BJ (cell line): Measurements from ENCODE around the gene TNNT3. TPM values are rescaled to one million over a fixed set of nuclear protein-coding genes. Genes with fewer than 3 reads are reported as not detected.

Source experiments
- CTCF ChIA-PET: fragments of 350-600 bp; formaldehyde crosslinking; extraction: SDS; loops from one replicate; lab custom pipeline; 2021; ENCODE audit warnings: antibody characterized with exemption, inconsistent platforms; lab: Yijun Ruan, JAX
- POLR2A ChIA-PET: fragments of 300-600 bp; sonication (Branson Sonifier 250); formaldehyde crosslinking; extraction: SDS; loops from one replicate; lab custom pipeline; 2021; ENCODE audit warnings: antibody characterized with exemption; lab: Charles Lee
- DNase-seq: peaks from one replicate; pipeline ENCODE4 v3.0.0-alpha.2; 2011; ENCODE audit warnings: low read depth
- H3K27me3 ChIP-seq: 2 replicates; pipeline ENCODE4 v1.6.0; 2011; ENCODE audit warnings: low read length; ENCODE audit not compliant: control insufficient read depth, insufficient read depth
- H3K36me3 ChIP-seq: 2 replicates; pipeline ENCODE4 v1.5.1; 2011; ENCODE audit warnings: low read length; ENCODE audit not compliant: control insufficient read depth, insufficient read depth
- H3K4me3 ChIP-seq: 2 replicates; pipeline ENCODE4 v1.5.1; 2011; ENCODE audit warnings: low read depth, mild to moderate bottlenecking, control low read depth, low read length
- polyA plus RNA-seq: library from polyadenylated mRNA; depleted of rRNA; stranded (reverse); fragments of >200 nt; gene quantifications from 2 replicates; pipeline ENCODE4 v1.2.3, GENCODE V29; 2011
- TF ChIP-seq, protein P1 (sequence below): IDR thresholded peaks from 2 replicates; pipeline ENCODE4 v1.5.1; 2011; ENCODE audit warnings: low read depth, mild to moderate bottlenecking, control low read depth, inconsistent platforms, low read length, moderate library complexity; ENCODE audit not compliant: insufficient read depth

Gene TNNT3
- polyA plus RNA-seq, 1 experiment: not detected

GRCh38 chr11:1934335-1935155 lies 15.0 kb downstream of the TNNT3 start:
- CTCF ChIA-PET: interaction anchor here (1.2 to 1.8 kb wide), 2 partner anchors 52 to 241 kb away, joined by 5 read pairs; no protein-coding TSS in a partner anchor
- no peak for DNase-seq
- TF ChIP-seq, protein P1, sequence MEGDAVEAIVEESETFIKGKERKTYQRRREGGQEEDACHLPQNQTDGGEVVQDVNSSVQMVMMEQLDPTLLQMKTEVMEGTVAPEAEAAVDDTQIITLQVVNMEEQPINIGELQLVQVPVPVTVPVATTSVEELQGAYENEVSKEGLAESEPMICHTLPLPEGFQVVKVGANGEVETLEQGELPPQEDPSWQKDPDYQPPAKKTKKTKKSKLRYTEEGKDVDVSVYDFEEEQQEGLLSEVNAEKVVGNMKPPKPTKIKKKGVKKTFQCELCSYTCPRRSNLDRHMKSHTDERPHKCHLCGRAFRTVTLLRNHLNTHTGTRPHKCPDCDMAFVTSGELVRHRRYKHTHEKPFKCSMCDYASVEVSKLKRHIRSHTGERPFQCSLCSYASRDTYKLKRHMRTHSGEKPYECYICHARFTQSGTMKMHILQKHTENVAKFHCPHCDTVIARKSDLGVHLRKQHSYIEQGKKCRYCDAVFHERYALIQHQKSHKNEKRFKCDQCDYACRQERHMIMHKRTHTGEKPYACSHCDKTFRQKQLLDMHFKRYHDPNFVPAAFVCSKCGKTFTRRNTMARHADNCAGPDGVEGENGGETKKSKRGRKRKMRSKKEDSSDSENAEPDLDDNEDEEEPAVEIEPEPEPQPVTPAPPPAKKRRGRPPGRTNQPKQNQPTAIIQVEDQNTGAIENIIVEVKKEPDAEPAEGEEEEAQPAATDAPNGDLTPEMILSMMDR: no peak
- H3K27me3 ChIP-seq: no peaks in the 10 kb centered on the region
- POLR2A ChIA-PET: interaction anchor here (0.6 kb wide), 1 partner anchor 29 kb away, joined by 3 read pairs; no protein-coding TSS in a partner anchor
- no peaks in the 10 kb centered on the region for H3K36me3 ChIP-seq
- H3K4me3 ChIP-seq: no peak overlapping the region

GRCh38 chr11:1935156-1936071 lies 15.9 kb downstream of the TNNT3 start:
- no peak for DNase-seq
- H3K36me3 ChIP-seq: no peaks in the 10 kb centered on the region
- no peaks in the 10 kb centered on the region for H3K27me3 ChIP-seq
- ChIA-PET CTCF (interaction anchor here (1.3 to 1.8 kb wide), 2 partner anchors 53 to 242 kb away, joined by 3 to 5 read pairs; no protein-coding TSS in a partner anchor), POLR2A (no interaction called here)
- TF ChIP-seq, protein P1: no peak
- H3K4me3 ChIP-seq: no peak overlapping the region

DNA sequence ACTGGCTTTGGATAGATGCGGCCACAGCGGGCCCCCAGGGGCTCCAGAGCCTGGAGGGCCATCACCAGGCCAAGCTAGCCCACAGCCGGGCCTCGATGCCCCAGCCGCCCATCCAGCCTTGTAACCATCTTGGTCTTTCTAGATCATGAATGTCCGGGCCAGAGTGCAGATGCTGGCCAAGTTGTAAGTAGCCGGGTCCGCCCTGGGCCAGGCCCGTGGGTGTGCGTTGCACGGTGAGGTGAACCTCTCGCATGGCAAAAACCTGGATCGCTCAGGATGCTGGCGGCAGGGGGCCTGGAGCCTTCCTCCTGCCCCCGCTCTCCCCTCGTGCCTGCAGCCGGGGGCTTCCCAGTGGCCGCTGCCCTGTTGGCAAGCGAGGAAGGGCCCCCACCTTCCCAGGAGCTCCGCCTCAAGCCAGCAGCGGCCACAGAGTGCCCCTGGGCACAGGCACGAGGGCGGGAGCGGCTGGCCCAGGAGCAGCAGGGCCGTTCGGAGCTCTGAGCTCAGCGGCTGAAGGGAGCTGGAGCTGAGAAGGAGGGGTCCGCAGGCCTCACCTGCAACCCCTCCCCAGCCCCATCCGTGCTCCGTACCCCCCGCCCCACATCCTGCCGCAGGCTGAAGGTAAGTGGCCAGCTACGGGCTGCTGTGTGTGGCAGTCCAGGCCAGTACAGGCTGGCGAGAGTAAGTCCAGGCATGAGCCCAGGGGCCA lies 16.7 kb downstream of the TNNT3 start:
- no peaks in the 10 kb centered on the region for H3K36me3 ChIP-seq
- DNase-seq: no peak
- ChIA-PET CTCF (interaction anchor here (1.3 to 1.8 kb wide), 2 partner anchors 54 to 242 kb away, joined by 3 to 5 read pairs; no protein-coding TSS in a partner anchor), POLR2A (no interaction called here)
- no peaks in the 10 kb centered on the region for H3K27me3 ChIP-seq
- TF ChIP-seq, protein P1: no peak
- no peak overlapping the region for H3K4me3 ChIP-seq

- ChIA-PET POLR2A (no interaction called here), CTCF (no interaction called here)
- DNase-seq: no peak
Observed at GRCh38 chr11:1936781-1937615, 17.5 kb downstream of the TNNT3 start.

More at GRCh38 chr11:1936781-1937615, 17.5 kb downstream of the TNNT3 start:
- H3K27me3 ChIP-seq: no peaks in the 10 kb centered on the region
- H3K36me3 ChIP-seq: no peaks in the 10 kb centered on the region
- TF ChIP-seq, protein P1: no peak
- no peak overlapping the region for H3K4me3 ChIP-seq
